K562 (cell line): Measurements from ENCODE around the gene RAI1. TPM values are rescaled to one million over a fixed set of nuclear protein-coding genes. Genes with fewer than 3 reads are reported as not detected.

Experiments
- CREB1 ChIP-seq, 2 experiments: sonication (generic) in 1 of 2; formaldehyde crosslinking in 1 of 2; IDR thresholded peaks; 2 replicates each; pipeline versions ENCODE4 v1.6.1 to v1.8.0; 2012 to 2022; ENCODE audit warnings: inconsistent platforms in 1 of 2, mild to moderate bottlenecking in 1 of 2, missing genetic modification reagents in 1 of 2, moderate library complexity in 1 of 2
- CTBP1 ChIP-seq: fragments of 450-650 bp; IDR thresholded peaks from 2 replicates; pipeline ENCODE4 v1.6.1; 2016; ENCODE audit warnings: borderline replicate concordance
- CTCFL ChIP-seq: IDR thresholded peaks from 2 replicates; pipeline ENCODE4 v1.6.1; 2011; ENCODE audit warnings: borderline replicate concordance, low read depth, mild to moderate bottlenecking, moderate library complexity, low read length; ENCODE audit not compliant: insufficient read depth, poor library complexity, severe bottlenecking
- E2F1 ChIP-seq: sonication (generic); formaldehyde crosslinking; IDR thresholded peaks from 2 replicates; pipeline ENCODE4 v1.8.1; 2023; ENCODE audit warnings: mild to moderate bottlenecking, missing genetic modification reagents, moderate library complexity
- HLTF ChIP-seq: fragments of 450-650 bp; IDR thresholded peaks from 2 replicates; pipeline ENCODE4 v1.6.1; 2016
- HNRNPK ChIP-seq: fragments of 200-400 bp; formaldehyde crosslinking; IDR thresholded peaks from one replicate; pipeline ENCODE4 v1.6.1; 2018; ENCODE audit warnings: mild to moderate bottlenecking, low read depth, low read length; ENCODE audit not compliant: poor library complexity, severe bottlenecking
- ID3 ChIP-seq, 2 experiments: fragments of 250-450 bp in 1 of 2; fragments of 450-650 bp in 1 of 2; sonication (Bioruptor Pico) in 1 of 2; IDR thresholded peaks; 2 replicates each; pipeline versions ENCODE4 v1.6.1 to v1.8.0; 2016 to 2021; ENCODE audit warnings: mild to moderate bottlenecking in 2 of 2, moderate library complexity in 2 of 2, missing compliant biosample characterization in 1 of 2, missing genetic modification characterization in 1 of 2
- KLF13 ChIP-seq: fragments of 450-650 bp; IDR thresholded peaks from 2 replicates; pipeline ENCODE4 v1.6.1; 2016; ENCODE audit warnings: missing genetic modification characterization, low read depth, mild to moderate bottlenecking, missing compliant biosample characterization, moderate library complexity, borderline replicate concordance
- MAZ ChIP-seq, 2 experiments: fragments of 450-650 bp in 1 of 2; sonication (generic) in 1 of 2; formaldehyde crosslinking; IDR thresholded peaks in 1 of 2; conservative IDR thresholded peaks in 1 of 2; 2 replicates each; pipeline versions ENCODE4 v1.4.0 to v1.5.0; 2020; ENCODE audit warnings: mild to moderate bottlenecking in 1 of 2, missing genetic modification reagents in 1 of 2
- MED1 ChIP-seq: sonication (generic); formaldehyde crosslinking; IDR thresholded peaks from 2 replicates; pipeline ENCODE4 v1.8.1; 2023; ENCODE audit warnings: missing genetic modification reagents, borderline replicate concordance
- NBN ChIP-seq: fragments of 450-650 bp; IDR thresholded peaks from 2 replicates; pipeline ENCODE4 v1.6.1; 2016; ENCODE audit warnings: low read depth, mild to moderate bottlenecking
- PRDM10 ChIP-seq: fragments of 450-650 bp; IDR thresholded peaks from 2 replicates; pipeline ENCODE4 v1.6.1; 2018; ENCODE audit not compliant: partially characterized antibody
- PURB ChIP-seq: sonication (generic); formaldehyde crosslinking; IDR thresholded peaks from 2 replicates; pipeline ENCODE4 v1.9.0; 2021; ENCODE audit warnings: low read depth, mild to moderate bottlenecking, missing genetic modification reagents
- SAFB ChIP-seq: fragments of 200-400 bp; formaldehyde crosslinking; IDR thresholded peaks from 2 replicates; pipeline ENCODE4 v1.6.1; 2017; ENCODE audit warnings: low read depth, low read length, borderline replicate concordance
- TARDBP ChIP-seq: fragments of 450-650 bp; IDR thresholded peaks from 2 replicates; pipeline ENCODE4 v1.6.1; 2016
- ZNF655 ChIP-seq: fragments of 250-450 bp; sonication (Bioruptor Pico); IDR thresholded peaks from 2 replicates; pipeline ENCODE4 v1.5.0; 2021
- ZSCAN29 ChIP-seq: fragments of 450-650 bp; IDR thresholded peaks from 2 replicates; pipeline ENCODE4 v1.6.1; 2017
- polyA plus RNA-seq, 8 experiments: library from polyadenylated mRNA; depleted of rRNA in 4 of 8; stranded (reverse) in 5 of 8; unstranded in 3 of 8; fragments of >200 nt; fragmentation: Nextera tagmentation in 2 of 8; fragmentation: Illumina TruSeq in 1 of 8; extraction: Ambion mirVana in 2 of 8; extraction: Trizol in 1 of 8; gene quantifications; 2 replicates each; pipeline versions ENCODE4 v1.2.1 to v1.2.3, GENCODE V29; 2011 to 2014; ENCODE audit warnings: inconsistent platforms in 1 of 8, missing spikeins in 1 of 8
- total RNA-seq, 7 experiments: library from RNA; depleted of rRNA in 6 of 7; stranded (reverse); fragments of >200 nt in 6 of 7; fragmentation: Illumina TruSeq in 2 of 7; extraction: Trizol in 2 of 7; gene quantifications; 2 replicates each; pipeline versions ENCODE4 v1.2.1 to v1.2.3, GENCODE V29; 2011 to 2021; ENCODE audit warnings: low replicate concordance in 1 of 7

The RAI1 gene
- total and polyA plus RNA-seq, 9 of the 15 experiments (the other 6 are each of a cell fraction or from before 2014, with no cell fraction given), result 0.68 to 19.9 (median 5.5) TPM

GRCh38 chr17:17752089-17752820, 71.0 kb downstream of the RAI1 start (continued):
- TF ChIP-seq CTCFL, result peak; percentile 11
- no peak for TF ChIP-seq ZNF655
- no peak for TF ChIP-seq PURB
- TF ChIP-seq HLTF, result peak; percentile 55; the same call in 1 of the 2 replicates
- TF ChIP-seq CTBP1, result no peak
- TF ChIP-seq CREB1 (IDR thresholded peaks at IDR 0.05), result no peak
- TF ChIP-seq CREB1 (CRISPR knock-in tag; IDR thresholded peaks at IDR 0.05), result no peak
- no peak for TF ChIP-seq E2F1 (CRISPR knock-in tag)
- no peak for TF ChIP-seq HNRNPK
- TF ChIP-seq KLF13 (tag), result no peak
- TF ChIP-seq ID3 (CRISPR knock-in tag; IDR thresholded peaks at IDR 0.05), result no peak
- 0 out of 2 replicates have a peak, but pooled peaks have one; percentile 24 for TF ChIP-seq ID3 (tag; IDR thresholded peaks at IDR 0.05)
- TF ChIP-seq NBN, result no peak
- TF ChIP-seq TARDBP, result no peak
- peak; percentile 75 to 77 for TF ChIP-seq MAZ (CRISPR knock-in tag; conservative IDR thresholded peaks at IDR 0.05 in 1 of 2, IDR thresholded peaks at IDR 0.05 in 1 of 2)
- no peak for TF ChIP-seq ZSCAN29
- TF ChIP-seq MED1, result no peak
- TF ChIP-seq SAFB, result no peak
- peak; percentile 49 for TF ChIP-seq PRDM10
